Measurements from ENCODE around the gene KRT81.
"Not testable (repeated sequence)": the region's sequence is repeated elsewhere in the genome, so short reads cannot be mapped to it uniquely, and the experiment has no call there.

KRT81 gene

DNA sequence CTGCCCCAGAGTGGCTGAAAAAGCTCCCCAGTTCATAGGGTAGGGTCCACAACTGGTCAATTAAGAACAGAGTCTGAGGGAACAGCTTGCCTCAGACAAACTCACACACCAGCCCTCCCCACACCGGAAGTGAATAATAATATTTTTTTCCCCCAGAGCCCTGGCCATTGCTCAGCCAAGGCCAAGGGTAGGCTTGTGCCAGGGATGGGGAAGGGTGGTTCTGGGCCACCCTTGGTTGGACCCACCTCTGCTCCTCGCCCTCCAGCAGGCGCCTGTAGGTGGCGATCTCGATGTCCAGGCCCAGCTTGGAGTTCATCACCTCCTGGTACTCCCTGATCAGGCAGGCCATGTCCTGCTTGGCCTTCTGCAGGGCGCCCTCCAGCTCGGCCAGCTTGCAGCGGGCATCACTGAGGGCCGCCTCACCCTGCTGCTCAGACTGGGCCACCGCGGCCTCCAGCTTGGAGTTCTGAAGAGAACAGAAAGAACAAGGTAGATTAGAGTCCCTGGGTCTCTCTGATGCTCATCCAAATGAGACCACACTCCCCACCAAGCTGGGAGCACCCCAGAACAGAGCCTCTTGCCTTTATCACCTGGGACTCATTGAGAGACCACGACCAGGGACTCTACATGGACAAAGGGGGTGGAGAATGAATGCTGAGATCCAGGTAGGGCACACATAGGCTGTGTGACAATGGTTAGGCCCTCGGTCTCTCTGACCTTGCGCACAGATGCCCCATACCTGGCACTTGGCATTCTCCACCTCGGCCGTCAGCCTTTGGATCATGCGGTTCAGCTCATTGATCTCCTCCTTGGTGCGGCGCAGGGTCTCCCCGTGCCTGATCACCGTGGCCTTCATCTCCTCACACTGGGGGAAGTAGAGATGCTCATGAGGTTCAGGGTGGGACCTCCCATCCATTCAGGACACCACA is 4.2 kb downstream of the KRT81 start:
- H3F3A ChIP-seq (ENCODE audit: control insufficient read depth, insufficient read depth); H3K36me3 ChIP-seq (ENCODE audit: control insufficient read depth, low read length); H3K27me3 ChIP-seq (ENCODE audit: control insufficient read depth, low read length); H4K20me1 ChIP-seq (ENCODE audit: control insufficient read depth, insufficient read depth, low read depth, low read length); H3K79me2 ChIP-seq (ENCODE audit: control insufficient read depth, low read length); H3K9me2 ChIP-seq (replicated peaks; ENCODE audit: control insufficient read depth, low read length); H3K4me1 ChIP-seq (ENCODE audit: control insufficient read depth, low read length); H3K4me3 ChIP-seq (ENCODE audit: low read length); H3K27ac ChIP-seq (ENCODE audit: low read depth, low read length); H3K4me2 ChIP-seq (ENCODE audit: low read length); H3K9me3 ChIP-seq (ENCODE audit: control insufficient read depth, insufficient read depth, low read length): not testable (repeated sequence)
- TF ChIP-seq, protein P1, sequence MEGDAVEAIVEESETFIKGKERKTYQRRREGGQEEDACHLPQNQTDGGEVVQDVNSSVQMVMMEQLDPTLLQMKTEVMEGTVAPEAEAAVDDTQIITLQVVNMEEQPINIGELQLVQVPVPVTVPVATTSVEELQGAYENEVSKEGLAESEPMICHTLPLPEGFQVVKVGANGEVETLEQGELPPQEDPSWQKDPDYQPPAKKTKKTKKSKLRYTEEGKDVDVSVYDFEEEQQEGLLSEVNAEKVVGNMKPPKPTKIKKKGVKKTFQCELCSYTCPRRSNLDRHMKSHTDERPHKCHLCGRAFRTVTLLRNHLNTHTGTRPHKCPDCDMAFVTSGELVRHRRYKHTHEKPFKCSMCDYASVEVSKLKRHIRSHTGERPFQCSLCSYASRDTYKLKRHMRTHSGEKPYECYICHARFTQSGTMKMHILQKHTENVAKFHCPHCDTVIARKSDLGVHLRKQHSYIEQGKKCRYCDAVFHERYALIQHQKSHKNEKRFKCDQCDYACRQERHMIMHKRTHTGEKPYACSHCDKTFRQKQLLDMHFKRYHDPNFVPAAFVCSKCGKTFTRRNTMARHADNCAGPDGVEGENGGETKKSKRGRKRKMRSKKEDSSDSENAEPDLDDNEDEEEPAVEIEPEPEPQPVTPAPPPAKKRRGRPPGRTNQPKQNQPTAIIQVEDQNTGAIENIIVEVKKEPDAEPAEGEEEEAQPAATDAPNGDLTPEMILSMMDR (IDR thresholded peaks at IDR 0.05; ENCODE audit: low read depth, low read length, poor library complexity, severe bottlenecking): peak; percentile 41

DNA sequence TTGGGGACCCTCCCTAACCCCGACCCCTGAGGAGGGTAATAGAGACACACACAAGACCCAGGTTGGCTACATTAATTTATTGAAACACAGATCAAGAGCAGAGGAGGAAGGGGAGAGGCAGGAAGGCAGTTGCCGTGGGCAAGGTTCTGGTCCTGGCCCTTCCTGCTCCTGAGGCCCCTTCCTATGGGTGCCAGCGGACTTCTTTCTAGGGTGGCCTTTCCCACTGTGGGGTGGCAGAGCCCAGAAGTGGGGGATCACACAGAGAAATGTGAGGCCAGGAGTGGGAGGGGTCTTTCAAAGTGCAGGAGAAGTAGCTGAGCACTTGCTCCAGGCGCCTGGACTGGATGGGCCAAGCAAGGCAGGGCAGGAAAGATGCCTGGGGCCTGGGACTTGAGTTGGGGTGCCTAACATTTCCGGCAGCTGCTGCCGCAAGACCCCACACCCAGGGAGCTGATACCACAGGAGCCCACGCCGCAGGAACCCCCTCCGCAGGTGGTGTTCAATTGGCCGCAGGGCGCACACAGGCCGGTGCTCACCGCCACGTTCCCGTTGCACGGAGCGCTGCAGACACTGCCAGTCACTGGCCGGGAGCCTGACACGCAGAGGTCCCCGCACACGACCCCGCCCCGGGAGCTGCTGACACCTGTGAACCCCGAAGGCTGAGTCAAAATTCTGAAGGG is 5.3 kb downstream of the KRT81 start:
- Histone ChIP-seq H3K4me1 (ENCODE audit: control insufficient read depth, low read length) (0 out of 2 replicates have a peak, but pooled peaks cover 3% of the 10 kb centered on the region), H3K27ac (ENCODE audit: low read depth, low read length) (no peak overlapping the region), H3K4me2 (ENCODE audit: low read length) (no peak overlapping the region), H3F3A (ENCODE audit: control insufficient read depth, insufficient read depth) (no peaks in the 10 kb centered on the region), H3K79me2 (ENCODE audit: control insufficient read depth, low read length) (no peaks in the 10 kb centered on the region), H3K36me3 (ENCODE audit: control insufficient read depth, low read length) (no peaks in the 10 kb centered on the region), H3K9me3 (ENCODE audit: control insufficient read depth, insufficient read depth, low read length) (no peaks in the 10 kb centered on the region), H3K27me3 (ENCODE audit: control insufficient read depth, low read length) (no peaks in the 10 kb centered on the region), H3K4me3 (ENCODE audit: low read length) (no peak overlapping the region), H3K9me2 (replicated peaks; ENCODE audit: control insufficient read depth, low read length) (no peaks in the 10 kb centered on the region), H4K20me1 (ENCODE audit: control insufficient read depth, insufficient read depth, low read depth, low read length) (no peaks in the 10 kb centered on the region)
- TF ChIP-seq, protein P1 (IDR thresholded peaks at IDR 0.05; ENCODE audit: low read depth, low read length, poor library complexity, severe bottlenecking): no peak
- TF ChIP-seq EZH2phosphoT487 (IDR thresholded peaks at IDR 0.05; ENCODE audit: borderline replicate concordance, low read length): no peak

DNA sequence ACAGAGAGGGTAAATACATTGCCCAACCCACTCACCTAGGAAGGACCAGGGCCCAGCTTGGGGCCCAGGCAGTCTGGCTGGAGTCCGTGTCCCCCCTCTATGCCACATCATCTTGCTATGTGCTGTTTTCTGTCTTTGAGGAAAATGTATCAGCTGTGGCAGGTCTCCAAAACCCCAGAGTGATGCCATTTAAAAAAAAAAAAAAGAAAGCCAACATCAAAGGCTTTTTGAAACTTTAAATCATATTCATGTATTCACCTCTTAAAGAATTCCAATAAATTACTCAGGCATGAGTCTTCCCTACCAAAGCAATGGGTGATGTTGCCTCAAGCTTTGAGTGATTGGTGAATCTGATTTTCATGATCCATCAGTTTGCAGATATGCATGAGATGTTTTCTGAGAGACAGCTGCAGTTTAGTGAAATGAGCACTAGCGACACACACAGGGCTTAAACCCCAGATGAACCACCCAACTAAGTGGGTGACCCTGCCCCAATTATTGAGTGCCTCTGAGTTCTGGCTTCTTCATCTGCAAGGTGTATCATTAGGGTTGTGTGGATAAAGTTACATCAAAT is 6.1 kb downstream of the KRT81 start:
- Histone ChIP-seq H3K9me2 (replicated peaks; ENCODE audit: control insufficient read depth, low read length) (no peaks in the 10 kb centered on the region), H3K9me3 (ENCODE audit: control insufficient read depth, insufficient read depth, low read length) (no peaks in the 10 kb centered on the region), H3K27ac (ENCODE audit: low read depth, low read length) (no peak overlapping the region), H4K20me1 (ENCODE audit: control insufficient read depth, insufficient read depth, low read depth, low read length) (no peaks in the 10 kb centered on the region), H3F3A (ENCODE audit: control insufficient read depth, insufficient read depth) (no peaks in the 10 kb centered on the region), H3K4me1 (ENCODE audit: control insufficient read depth, low read length) (0 out of 2 replicates have a peak, but pooled peaks cover 3% of the 10 kb centered on the region), H3K4me3 (ENCODE audit: low read length) (no peak overlapping the region), H3K4me2 (ENCODE audit: low read length) (no peak overlapping the region), H3K79me2 (ENCODE audit: control insufficient read depth, low read length) (no peaks in the 10 kb centered on the region), H3K36me3 (ENCODE audit: control insufficient read depth, low read length) (no peaks in the 10 kb centered on the region), H3K27me3 (ENCODE audit: control insufficient read depth, low read length) (no peaks in the 10 kb centered on the region)
- TF ChIP-seq, protein P1 (IDR thresholded peaks at IDR 0.05; ENCODE audit: low read depth, low read length, poor library complexity, severe bottlenecking): no peak
- TF ChIP-seq EZH2phosphoT487 (IDR thresholded peaks at IDR 0.05; ENCODE audit: borderline replicate concordance, low read length): no peak

Measured in DOHH2 (cell line).